IMR-90 (cell line): ENCODE results near the gene RALGAPA2. TPM values are rescaled to one million over a fixed set of nuclear protein-coding genes. Genes with fewer than 3 reads are reported as not detected.

Experiments used
- ATAC-seq: fragments of 200-7000 bp; cut with Tn5 transposase; 2 replicates; pipeline ENCODE4 v1.9.1; 2020; ENCODE audit warnings: low read depth, mild to moderate bottlenecking, moderate library complexity
- BruUV-seq: library from RNA; stranded (reverse); fragments of 400-500 nt; replicated peaks from 2 replicates; lab custom pipeline; 2021; lab: Mats Ljungman, UMichigan
- CTCF ChIA-PET: fragments of 300-600 bp; formaldehyde crosslinking; extraction: SDS; loops from one replicate; lab custom pipeline; 2021; ENCODE audit warnings: antibody characterized with exemption; lab: Yijun Ruan, JAX
- POLR2A ChIA-PET: fragments of 300-600 bp; sonication (Branson Sonifier 250); formaldehyde crosslinking; loops from one replicate; lab custom pipeline; 2022; ENCODE audit warnings: antibody characterized with exemption; ENCODE audit not compliant: unreplicated experiment; lab: Charles Lee
- DNase-seq: peaks from one replicate; pipeline ENCODE4 v3.0.0; 2013
- H2AFZ ChIP-seq: replicated peaks from 2 replicates; pipeline ENCODE3; 2013; ENCODE audit warnings: low read length, mild to moderate bottlenecking; ENCODE audit not compliant: poor library complexity
- H2AK5ac ChIP-seq: 2 replicates; pipeline ENCODE4 v1.6.1; 2013; ENCODE audit warnings: low read depth, low read length, inconsistent platforms
- H2AK9ac ChIP-seq: replicated peaks from 2 replicates; pipeline ENCODE3; 2013; ENCODE audit warnings: mild to moderate bottlenecking, low read depth, low read length, moderate library complexity; ENCODE audit not compliant: poor library complexity
- H2BK120ac ChIP-seq: 2 replicates; pipeline ENCODE4 v1.6.1; 2013; ENCODE audit warnings: low read depth, low read length, inconsistent platforms
- H2BK15ac ChIP-seq: 3 replicates; pipeline ENCODE4 v1.6.1; 2013; ENCODE audit warnings: low read depth, low read length, inconsistent platforms
- H2BK20ac ChIP-seq: 2 replicates; pipeline ENCODE4 v1.6.1; 2013; ENCODE audit warnings: low read depth, mild to moderate bottlenecking, inconsistent platforms, low read length, moderate library complexity
- H2BK5ac ChIP-seq: 2 replicates; pipeline ENCODE4 v1.6.1; 2013; ENCODE audit warnings: mild to moderate bottlenecking, low read depth, low read length, inconsistent platforms; ENCODE audit not compliant: poor library complexity, severe bottlenecking
- H3K14ac ChIP-seq: replicated peaks from 2 replicates; pipeline ENCODE4 v1.6.1; 2013; ENCODE audit warnings: low read depth, low read length, inconsistent platforms
- H3K18ac ChIP-seq: 2 replicates; pipeline ENCODE4 v1.6.1; 2013; ENCODE audit warnings: low read depth, low read length, control low read depth
- H3K23ac ChIP-seq: 2 replicates; pipeline ENCODE4 v1.6.1; 2013; ENCODE audit warnings: low read depth, low read length, inconsistent platforms
- H3K27ac ChIP-seq: 2 replicates; pipeline ENCODE4 v1.5.1; 2013; ENCODE audit warnings: mild to moderate bottlenecking, control low read depth, low read length; ENCODE audit not compliant: insufficient read depth
- H3K27me3 ChIP-seq: 2 replicates; pipeline ENCODE4 v1.6.1; 2013; ENCODE audit warnings: low read length; ENCODE audit not compliant: control insufficient read depth, insufficient read depth
- H3K36me3 ChIP-seq: 2 replicates; pipeline ENCODE4 v1.6.1; 2013; ENCODE audit warnings: low read length, mixed read lengths; ENCODE audit not compliant: control insufficient read depth, insufficient read depth
- H3K4ac ChIP-seq: 2 replicates; pipeline ENCODE4 v1.6.1; 2013; ENCODE audit warnings: low read depth, low read length, inconsistent platforms
- H3K4me1 ChIP-seq: 2 replicates; pipeline ENCODE4 v1.6.1; 2013; ENCODE audit warnings: low read length, mixed read lengths; ENCODE audit not compliant: control insufficient read depth, insufficient read depth
- H3K4me2 ChIP-seq: 2 replicates; pipeline ENCODE4 v1.6.1; 2013; ENCODE audit warnings: low read depth, mild to moderate bottlenecking, control low read depth, low read length, moderate library complexity
- H3K4me3 ChIP-seq: 2 replicates; pipeline ENCODE4 v1.5.1; 2013; ENCODE audit warnings: low read depth, mild to moderate bottlenecking, control low read depth, low read length, moderate library complexity; ENCODE audit not compliant: insufficient read depth
- H3K56ac ChIP-seq: 2 replicates; pipeline ENCODE4 v1.6.1; 2013; ENCODE audit warnings: low read length, inconsistent platforms; ENCODE audit not compliant: insufficient read depth; ENCODE audit errors: extremely low read depth
- H3K79me1 ChIP-seq, 2 experiments: 2 replicates each; pipeline ENCODE4 v1.6.1; 2013; ENCODE audit warnings: low read length in 2 of 2, inconsistent platforms in 1 of 2, low read depth in 1 of 2
- H3K9ac ChIP-seq: 2 replicates; pipeline ENCODE4 v1.6.1; 2013; ENCODE audit warnings: low read depth, low read length, control low read depth
- H3K9me1 ChIP-seq: 2 replicates; pipeline ENCODE4 v1.6.1; 2013; ENCODE audit warnings: low read length, inconsistent platforms; ENCODE audit not compliant: insufficient read depth
- H3K9me3 ChIP-seq: 2 replicates; pipeline ENCODE4 v1.6.1; 2013; ENCODE audit warnings: low read length; ENCODE audit not compliant: control insufficient read depth, insufficient read depth
- H4K20me1 ChIP-seq: 2 replicates; pipeline ENCODE4 v1.6.1; 2013; ENCODE audit warnings: low read length, inconsistent platforms; ENCODE audit not compliant: insufficient read depth
- H4K5ac ChIP-seq: 2 replicates; pipeline ENCODE4 v1.6.1; 2013; ENCODE audit warnings: mild to moderate bottlenecking, low read depth, low read length, control low read depth
- H4K8ac ChIP-seq, 2 experiments: 2 replicates each; pipeline ENCODE4 v1.6.1; 2013; ENCODE audit warnings: low read depth in 2 of 2, low read length in 2 of 2, control low read depth in 1 of 2, inconsistent platforms in 1 of 2
- H4K91ac ChIP-seq: 2 replicates; pipeline ENCODE4 v1.6.1; 2013; ENCODE audit warnings: low read depth, low read length, inconsistent platforms; ENCODE audit not compliant: insufficient read depth
- BHLHE40 ChIP-seq: fragments of 150-350 bp; IDR thresholded peaks from 2 replicates; pipeline ENCODE4 v1.6.1; 2016; ENCODE audit warnings: mild to moderate bottlenecking, low read depth, low read length
- CEBPB ChIP-seq: IDR thresholded peaks from 2 replicates; pipeline ENCODE4 v1.6.1; 2012; ENCODE audit warnings: low read depth, low read length, improper control_type of control experiment
- CHD1 ChIP-seq: IDR thresholded peaks from 2 replicates; pipeline ENCODE4 v1.6.1; 2012; ENCODE audit warnings: low read depth, low read length, improper control_type of control experiment
- CTCF ChIP-seq: conservative IDR thresholded peaks from 2 replicates; pipeline ENCODE4 v1.5.1; 2012; ENCODE audit warnings: mild to moderate bottlenecking, low read depth, low read length, improper control_type of control experiment
- FOS ChIP-seq: fragments of 150-350 bp; IDR thresholded peaks from 2 replicates; pipeline ENCODE4 v1.6.1; 2016; ENCODE audit warnings: low read depth, low read length
- MAFK ChIP-seq: IDR thresholded peaks from 2 replicates; pipeline ENCODE4 v1.6.1; 2012; ENCODE audit warnings: low read depth, low read length, improper control_type of control experiment
- MAZ ChIP-seq: IDR thresholded peaks from 2 replicates; pipeline ENCODE4 v1.6.1; 2012; ENCODE audit warnings: low read depth, mild to moderate bottlenecking, low read length, improper control_type of control experiment, moderate library complexity, borderline replicate concordance
- MXI1 ChIP-seq: IDR thresholded peaks from 2 replicates; pipeline ENCODE4 v1.6.1; 2012; ENCODE audit warnings: low read depth, mild to moderate bottlenecking, low read length, moderate library complexity, borderline replicate concordance
- NFE2L2 ChIP-seq: fragments of 150-350 bp; IDR thresholded peaks from 2 replicates; pipeline ENCODE4 v1.6.1; 2016; ENCODE audit warnings: low read depth, mild to moderate bottlenecking, low read length
- POLR2A ChIP-seq: IDR thresholded peaks from 2 replicates; pipeline ENCODE4 v1.6.1; 2012; ENCODE audit warnings: mild to moderate bottlenecking, low read depth, low read length
- RAD21 ChIP-seq: IDR thresholded peaks from 2 replicates; pipeline ENCODE4 v1.6.1; 2012; ENCODE audit warnings: low read length, improper control_type of control experiment
- RCOR1 ChIP-seq: IDR thresholded peaks from 2 replicates; pipeline ENCODE4 v1.6.1; 2012; ENCODE audit warnings: mild to moderate bottlenecking, low read length, improper control_type of control experiment; ENCODE audit not compliant: insufficient replicate concordance
- RFX5 ChIP-seq: IDR thresholded peaks from 2 replicates; pipeline ENCODE4 v1.8.0; 2012; ENCODE audit warnings: low read depth, mild to moderate bottlenecking, low read length, moderate library complexity
- SMC3 ChIP-seq: fragments of 150-350 bp; IDR thresholded peaks from 2 replicates; pipeline ENCODE4 v1.6.1; 2016; ENCODE audit warnings: low read depth, mild to moderate bottlenecking, antibody characterized with exemption, low read length, moderate library complexity
- WGBS, 2 experiments: methylation state at CpG; one replicate each; pipeline versions ENCODE4 v1.1.5 to v1.1.7; 2013; ENCODE audit warnings: missing lambda C conversion rate in 2 of 2; ENCODE audit not compliant: insufficient read length in 1 of 2; ENCODE audit errors: extremely low coverage in 2 of 2; 5-methylcytosine and 5-hydroxymethylcytosine counted together
- dilution Hi-C: fragments of 300-500 bp; cut with HindIII; formaldehyde crosslinking; loops from one replicate; pipeline ENCODE4 v1.14.3; 2018; ENCODE audit warnings: low sequenced_read_pairs; ENCODE audit not compliant: unreplicated experiment
- in situ Hi-C: fragments of 300-500 bp; cut with MboI; formaldehyde crosslinking; loops from 3 replicates; pipeline ENCODE4 v1.14.3; 2019; ENCODE audit warnings: low sequenced_read_pairs, inconsistent platforms, mixed read lengths
- intact Hi-C: fragments of 100-400 bp; cut with micrococcal nuclease; formaldehyde crosslinking; loops from 2 replicates; pipeline ENCODE4 v1.10.0; 2022
- polyA plus RNA-seq, 3 experiments: library from polyadenylated mRNA; depleted of rRNA; stranded (reverse); fragments of >200 nt; gene quantifications; 2 replicates each; pipeline ENCODE4 v1.2.3, GENCODE V29; 2012; ENCODE audit warnings: low replicate concordance in 1 of 3
- total RNA-seq: library from RNA; depleted of rRNA; stranded (reverse); fragments of >200 nt; gene quantifications from 2 replicates; pipeline ENCODE4 v1.2.3, GENCODE V29; 2012
- TF ChIP-seq, protein P1 (sequence below): fragments of 150-350 bp; IDR thresholded peaks from 2 replicates; pipeline ENCODE4 v1.6.1; 2017; ENCODE audit warnings: mild to moderate bottlenecking, antibody characterized with exemption, low read length, low read depth
- TF ChIP-seq, protein P2 (sequence below): fragments of 150-350 bp; IDR thresholded peaks from 2 replicates; pipeline ENCODE4 v1.6.1; 2016; ENCODE audit warnings: low read depth, mild to moderate bottlenecking, low read length, moderate library complexity, borderline replicate concordance

RALGAPA2 gene
- total and polyA plus RNA-seq, 2 of the 4 experiments (the other 2 are of a cell fraction): 1.3 to 3.9 TPM

DNA sequence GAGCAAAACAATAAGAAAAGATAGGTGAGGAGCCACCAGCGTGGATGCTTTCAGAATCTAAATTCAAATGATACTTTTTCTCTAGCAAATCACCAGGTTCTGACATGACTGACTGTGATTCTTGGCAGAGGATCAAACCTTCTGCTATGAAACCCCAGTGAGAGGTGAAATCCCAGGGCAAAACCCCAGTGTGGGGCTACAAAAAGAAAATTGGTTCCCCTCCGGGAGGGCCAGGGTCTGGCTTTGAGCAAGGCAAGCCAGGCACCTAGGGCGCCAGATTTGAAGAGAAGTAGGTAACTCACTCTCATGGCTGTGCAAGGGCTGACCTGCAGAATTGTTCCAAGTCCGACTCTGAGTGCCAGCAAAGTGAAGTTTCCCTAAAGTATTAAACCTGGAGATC is 20.2 kb upstream of the RALGAPA2 start:
- H3K27ac ChIP-seq: no peak overlapping the region
- H3K4ac ChIP-seq: no peak overlapping the region
- H3K36me3 ChIP-seq: no peaks in the 10 kb centered on the region
- H2BK20ac ChIP-seq: no peak overlapping the region
- no peaks in the 10 kb centered on the region for H4K20me1 ChIP-seq
- H4K5ac ChIP-seq: no peak overlapping the region
- no peak overlapping the region for H3K14ac ChIP-seq
- H2BK120ac ChIP-seq: no peak overlapping the region
- H3K9me3 ChIP-seq: no peaks in the 10 kb centered on the region
- H3K4me2 ChIP-seq: no peak overlapping the region
- no peak overlapping the region for H3K23ac ChIP-seq
- TF ChIP-seq MAZ (no peak), FOS (no peak), MXI1 (no peak), CEBPB (no peak), RAD21 (no peak), RFX5 (no peak), CTCF (no peak), BHLHE40 (no peak), RCOR1 (no peak), MAFK (no peak), SMC3 (no peak), POLR2A (no peak), NFE2L2 (no peak), CHD1 (no peak)
- TF ChIP-seq, protein P1, sequence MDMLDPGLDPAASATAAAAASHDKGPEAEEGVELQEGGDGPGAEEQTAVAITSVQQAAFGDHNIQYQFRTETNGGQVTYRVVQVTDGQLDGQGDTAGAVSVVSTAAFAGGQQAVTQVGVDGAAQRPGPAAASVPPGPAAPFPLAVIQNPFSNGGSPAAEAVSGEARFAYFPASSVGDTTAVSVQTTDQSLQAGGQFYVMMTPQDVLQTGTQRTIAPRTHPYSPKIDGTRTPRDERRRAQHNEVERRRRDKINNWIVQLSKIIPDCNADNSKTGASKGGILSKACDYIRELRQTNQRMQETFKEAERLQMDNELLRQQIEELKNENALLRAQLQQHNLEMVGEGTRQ: no peak
- TF ChIP-seq, protein P2, sequence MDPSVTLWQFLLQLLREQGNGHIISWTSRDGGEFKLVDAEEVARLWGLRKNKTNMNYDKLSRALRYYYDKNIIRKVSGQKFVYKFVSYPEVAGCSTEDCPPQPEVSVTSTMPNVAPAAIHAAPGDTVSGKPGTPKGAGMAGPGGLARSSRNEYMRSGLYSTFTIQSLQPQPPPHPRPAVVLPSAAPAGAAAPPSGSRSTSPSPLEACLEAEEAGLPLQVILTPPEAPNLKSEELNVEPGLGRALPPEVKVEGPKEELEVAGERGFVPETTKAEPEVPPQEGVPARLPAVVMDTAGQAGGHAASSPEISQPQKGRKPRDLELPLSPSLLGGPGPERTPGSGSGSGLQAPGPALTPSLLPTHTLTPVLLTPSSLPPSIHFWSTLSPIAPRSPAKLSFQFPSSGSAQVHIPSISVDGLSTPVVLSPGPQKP: no peak
- no peaks in the 10 kb centered on the region for H3K4me1 ChIP-seq
- 60% methylated on average over 1 of the region's 4 CpGs; no CpG with 5 or more reads in 1 of the 2 experiments for WGBS, 2 experiments
- intact Hi-C loops: no loop called here
- ATAC-seq (no peak), DNase-seq (no peak)
- H3K9me1 ChIP-seq: no peaks in the 10 kb centered on the region
- dilution Hi-C loops: no loop called here
- no peak overlapping the region for H4K8ac ChIP-seq
- no peak overlapping the region for H3K56ac ChIP-seq
- in situ Hi-C loops: no loop called here
- H2AK9ac ChIP-seq: no peak overlapping the region
- ChIA-PET POLR2A (no interaction called here), CTCF (no interaction called here)
- no peak overlapping the region for H3K4me3 ChIP-seq
- no peak overlapping the region for H2AFZ ChIP-seq
- no peaks in the 10 kb centered on the region for H3K27me3 ChIP-seq
- no peak overlapping the region for H2BK5ac ChIP-seq
- H2BK15ac ChIP-seq: no peak overlapping the region
- no peaks in the 10 kb centered on the region for H3K79me1 ChIP-seq
- H4K91ac ChIP-seq: no peak overlapping the region
- no peak overlapping the region for H2AK5ac ChIP-seq
- no TSS peak for BruUV-seq
- H3K9ac ChIP-seq: no peak overlapping the region
- H3K18ac ChIP-seq: no peak overlapping the region
